BJ (cell line): ENCODE measurements around the gene DISP2. TPM values are rescaled to one million over a fixed set of nuclear protein-coding genes. Genes with fewer than 3 reads are reported as not detected.

Experiments
- CTCF ChIA-PET: fragments of 350-600 bp; formaldehyde crosslinking; extraction: SDS; loops from one replicate; lab custom pipeline; 2021; ENCODE audit warnings: antibody characterized with exemption, inconsistent platforms; lab: Yijun Ruan, JAX
- POLR2A ChIA-PET: fragments of 300-600 bp; sonication (Branson Sonifier 250); formaldehyde crosslinking; extraction: SDS; loops from one replicate; lab custom pipeline; 2021; ENCODE audit warnings: antibody characterized with exemption; lab: Charles Lee
- DNase-seq: peaks from one replicate; pipeline ENCODE4 v3.0.0-alpha.2; 2011; ENCODE audit warnings: low read depth
- H3K27me3 ChIP-seq: 2 replicates; pipeline ENCODE4 v1.6.0; 2011; ENCODE audit warnings: low read length; ENCODE audit not compliant: control insufficient read depth, insufficient read depth
- H3K36me3 ChIP-seq: 2 replicates; pipeline ENCODE4 v1.5.1; 2011; ENCODE audit warnings: low read length; ENCODE audit not compliant: control insufficient read depth, insufficient read depth
- H3K4me3 ChIP-seq: 2 replicates; pipeline ENCODE4 v1.5.1; 2011; ENCODE audit warnings: low read depth, mild to moderate bottlenecking, control low read depth, low read length
- CTCF ChIP-seq: IDR thresholded peaks from 2 replicates; pipeline ENCODE4 v1.5.1; 2011; ENCODE audit warnings: low read depth, mild to moderate bottlenecking, control low read depth, inconsistent platforms, low read length, moderate library complexity; ENCODE audit not compliant: insufficient read depth
- polyA plus RNA-seq: library from polyadenylated mRNA; depleted of rRNA; stranded (reverse); fragments of >200 nt; gene quantifications from 2 replicates; pipeline ENCODE4 v1.2.3, GENCODE V29; 2011

Gene DISP2
- polyA plus RNA-seq, 1 experiment = 0.16 TPM

- DNase-seq = no peak
- Histone ChIP-seq H3K36me3 (peaks cover 18% of the 10 kb centered on the region), H3K4me3 (no peak overlapping the region), H3K27me3 (no peaks in the 10 kb centered on the region)
- ChIA-PET POLR2A (no interaction called here), CTCF (interaction anchor here (1.2 to 5.9 kb wide), 6 partner anchors 8 to 61 kb away, joined by 3 to 108 read pairs (median 8); no protein-coding TSS in a partner anchor)
- no peak for TF ChIP-seq CTCF
Measured at GRCh38 chr15:40334941-40335795, 22.9 kb upstream of the DISP2 start.

GRCh38 chr15:40335938-40336743, 21.9 kb upstream of the DISP2 start:
- TF ChIP-seq CTCF = no peak
- DNase-seq = no peak
- no peak overlapping the region for H3K4me3 ChIP-seq
- POLR2A ChIA-PET = no interaction called here
- peaks cover 18% of the 10 kb centered on the region for H3K36me3 ChIP-seq
- CTCF ChIA-PET = interaction anchor here (1.5 to 11.8 kb wide), 7 partner anchors 9 to 62 kb away, joined by 3 to 124 read pairs (median 58); partner anchors contain the start of genes DISP2, INAFM2 and PHGR1
- no peaks in the 10 kb centered on the region for H3K27me3 ChIP-seq

- no peak for TF ChIP-seq CTCF
- DNase-seq = no peak
- POLR2A ChIA-PET = no interaction called here
Measured at GRCh38 chr15:40336744-40337122, 21.3 kb upstream of the DISP2 start.

GRCh38 chr15:40337597-40337996, 20.4 kb upstream of the DISP2 start:
- H3K36me3 ChIP-seq = peaks cover 18% of the 10 kb centered on the region
- no peak for DNase-seq
- no peaks in the 10 kb centered on the region for H3K27me3 ChIP-seq
- CTCF ChIA-PET = interaction anchor here (0.8 to 11.8 kb wide), 18 partner anchors 9 to 120 kb away, joined by 3 to 124 read pairs (median 9); partner anchors contain the start of genes ANKRD63, DISP2, INAFM2 and PHGR1
- TF ChIP-seq CTCF = no peak
- POLR2A ChIA-PET = interaction anchor here (1.0 kb wide), 1 partner anchor 14 kb away, joined by 3 read pairs; the partner anchor contains the start of gene INAFM2
- H3K4me3 ChIP-seq = no peak overlapping the region

More at GRCh38 chr15:40336744-40337122, 21.3 kb upstream of the DISP2 start:
- H3K27me3 ChIP-seq = no peaks in the 10 kb centered on the region
- peaks cover 18% of the 10 kb centered on the region for H3K36me3 ChIP-seq
- H3K4me3 ChIP-seq = no peak overlapping the region
- CTCF ChIA-PET = interaction anchor here (1.5 to 11.8 kb wide), 9 partner anchors 9 to 84 kb away, joined by 3 to 124 read pairs (median 32); partner anchors contain the start of genes DISP2, INAFM2 and PHGR1
